CD4-positive, alpha-beta T cell treated with Interleukin-6 at 100 ng/mL for 8 hours (primary cell): ENCODE measurements around the gene NRTN.
"Not testable (repeated sequence)": the region's sequence is repeated elsewhere in the genome, so short reads cannot be mapped to it uniquely, and the experiment has no call there.

Source experiments
- DNase-seq: peaks from one replicate; pipeline ENCODE4 v3.0.0-alpha.2; 2020; ENCODE audit warnings: mixed read lengths, low spot score

The NRTN gene, protein sequence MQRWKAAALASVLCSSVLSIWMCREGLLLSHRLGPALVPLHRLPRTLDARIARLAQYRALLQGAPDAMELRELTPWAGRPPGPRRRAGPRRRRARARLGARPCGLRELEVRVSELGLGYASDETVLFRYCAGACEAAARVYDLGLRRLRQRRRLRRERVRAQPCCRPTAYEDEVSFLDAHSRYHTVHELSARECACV

DNA sequence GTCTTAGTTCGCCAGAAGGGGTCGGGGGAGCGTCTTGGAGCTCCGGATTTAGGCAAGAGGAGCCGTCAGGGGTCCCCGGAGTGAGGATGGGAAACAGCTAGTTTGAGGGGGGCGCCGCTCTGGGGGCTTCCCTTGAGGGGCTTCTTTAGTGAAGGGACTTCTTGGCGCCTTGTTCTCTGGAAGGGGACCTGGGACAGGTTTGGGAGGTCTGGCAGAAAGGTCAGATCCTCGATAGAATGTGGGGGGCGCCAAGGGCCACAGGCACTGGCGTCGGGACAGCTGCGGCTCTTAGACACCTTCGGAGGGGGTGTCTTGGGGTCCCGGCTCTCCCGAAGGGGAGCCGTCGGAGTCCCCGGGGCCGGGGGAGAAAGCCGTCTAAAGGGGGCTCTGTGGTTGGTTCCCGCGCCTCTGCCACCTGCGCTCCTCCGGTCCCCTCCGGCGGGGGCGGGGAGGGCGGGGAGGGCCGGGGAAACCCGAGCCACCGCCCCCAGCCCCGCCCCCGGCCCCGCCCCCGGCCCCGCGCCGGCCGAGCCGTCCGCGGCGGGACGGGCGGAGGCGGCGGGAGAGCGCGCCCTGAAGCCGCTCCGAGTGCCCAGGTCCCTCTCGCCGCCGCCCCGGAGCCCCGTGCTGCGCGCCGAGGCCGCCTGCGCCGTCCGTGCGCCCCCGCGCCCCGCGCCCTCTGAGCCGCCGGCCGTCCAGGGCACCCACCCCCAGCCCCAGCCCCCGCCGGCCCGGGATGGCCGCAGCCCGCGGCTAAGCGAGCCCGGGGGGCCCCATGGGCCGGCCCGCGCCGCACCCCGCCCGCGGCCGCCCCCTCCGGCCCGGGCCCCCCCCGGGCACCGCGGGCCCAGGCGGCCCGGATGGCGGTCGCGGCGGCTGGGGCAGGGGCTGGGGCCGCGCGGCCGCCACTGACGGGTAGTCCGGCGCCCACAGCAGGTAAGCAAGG is at the start of gene NRTN:
NRTN (plus strand) TSS at position 552 of the 946 bp plus-strand sequence. CDS start 19,099 bp downstream, outside the sequence.
- DNase-seq = peak; percentile 51

DNA sequence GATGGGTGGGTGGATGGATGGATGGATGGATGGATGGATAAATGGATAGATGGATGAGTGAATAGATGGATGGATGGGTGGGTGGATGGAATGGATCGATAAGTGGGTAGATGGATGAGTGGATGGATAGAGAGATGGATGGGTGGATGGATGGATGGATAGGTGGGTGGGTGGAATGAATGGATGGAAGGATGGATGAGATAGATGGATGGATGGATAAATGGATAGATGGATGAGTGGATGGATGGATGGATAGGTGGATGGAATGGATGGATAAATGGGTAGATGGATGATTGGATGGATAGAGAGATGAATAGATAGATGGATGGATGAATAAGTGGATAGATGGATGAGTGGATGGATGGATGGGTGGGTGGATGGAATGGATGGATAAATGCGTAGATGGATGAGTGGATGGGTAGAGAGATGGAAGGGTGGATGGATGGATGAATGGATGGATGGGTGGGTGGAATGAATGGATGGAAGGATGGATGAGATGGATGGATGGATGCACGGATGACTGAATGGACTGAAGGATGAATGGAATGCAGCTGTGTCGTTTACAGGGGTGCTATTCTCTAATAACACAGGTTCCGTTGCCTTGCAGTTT is 42.2 kb upstream of the NRTN start:
- no peak for DNase-seq

DNA sequence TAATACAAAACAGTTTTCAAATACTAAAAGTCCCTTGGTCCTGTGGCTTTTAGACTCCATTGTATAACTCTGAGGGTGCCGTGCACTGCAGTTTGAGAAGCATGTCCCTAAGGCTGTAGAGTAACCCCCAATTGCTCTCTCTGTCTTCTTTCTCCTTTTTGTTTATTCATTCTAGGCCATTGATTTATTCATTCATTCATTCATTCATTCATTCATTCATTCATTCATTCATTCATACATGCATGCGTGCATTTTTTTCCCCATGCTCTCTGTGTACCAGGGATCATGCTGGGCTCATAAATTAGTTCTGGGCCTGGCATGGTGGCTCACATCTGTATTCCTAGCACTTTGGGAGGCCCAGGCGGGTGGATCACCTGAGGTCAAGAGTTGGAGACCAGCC is 39.6 kb upstream of the NRTN start:
- DNase-seq = no peak

DNA sequence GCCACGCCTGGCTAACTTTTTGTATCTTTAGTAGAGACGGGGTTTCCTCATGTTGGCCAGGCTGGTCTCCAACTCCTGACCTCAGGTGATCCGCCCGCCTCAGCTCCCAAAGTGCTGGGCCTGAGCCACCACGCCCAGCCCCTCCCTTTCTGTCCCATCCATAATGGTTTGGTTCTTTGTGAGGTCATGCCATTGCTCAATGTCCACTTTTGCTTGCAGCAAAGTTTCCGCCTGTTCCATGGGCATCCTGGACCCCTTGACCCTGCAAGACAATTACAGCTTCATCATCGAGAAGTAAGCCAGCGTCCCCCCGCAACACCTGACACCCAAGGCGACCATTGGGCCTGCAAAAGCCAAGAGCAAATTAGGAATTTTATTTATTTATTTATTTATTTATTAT is 36.9 kb upstream of the NRTN start:
- DNase-seq = no peak

DNA sequence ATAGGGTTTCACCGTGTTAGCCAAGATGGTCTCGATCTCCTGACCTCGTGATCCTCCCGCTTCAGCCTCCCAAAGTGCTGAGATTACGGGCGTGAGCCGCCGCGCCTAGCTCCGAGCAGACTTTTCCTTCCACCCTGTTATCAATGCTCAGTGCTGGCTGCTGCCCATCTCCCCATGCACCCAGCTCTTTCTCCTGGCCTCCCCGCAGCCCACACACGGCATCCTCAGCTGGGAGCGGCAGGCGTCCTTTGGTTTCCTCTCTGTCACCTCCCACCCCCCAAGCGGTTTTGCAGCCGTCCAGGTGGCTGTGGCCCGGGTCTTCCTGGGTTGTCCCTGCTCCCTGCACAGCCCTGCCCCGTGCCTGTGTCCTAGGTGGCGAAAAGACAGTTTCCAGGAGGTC is 32.5 kb upstream of the NRTN start:
- no peak for DNase-seq

DNA sequence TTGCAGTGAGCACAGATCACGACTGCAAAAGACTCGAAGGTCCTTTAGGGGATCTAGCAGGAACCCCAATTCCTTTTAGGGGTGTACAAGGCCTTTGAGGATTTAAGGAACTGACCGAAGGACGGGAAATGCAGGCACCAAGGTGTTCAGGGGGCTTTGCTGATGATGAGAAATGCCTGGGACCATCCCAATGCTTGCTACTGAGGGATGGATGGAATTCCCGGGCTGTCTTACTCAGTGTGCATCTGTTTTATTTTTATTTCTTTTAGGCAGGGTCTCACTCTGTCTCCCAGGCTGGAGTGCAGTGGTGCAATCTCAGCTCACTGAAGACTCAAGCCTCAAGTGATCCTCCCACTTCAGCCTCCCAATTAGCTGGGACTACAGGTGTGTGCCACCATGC is 31.6 kb upstream of the NRTN start:
- DNase-seq = no peak

DNA sequence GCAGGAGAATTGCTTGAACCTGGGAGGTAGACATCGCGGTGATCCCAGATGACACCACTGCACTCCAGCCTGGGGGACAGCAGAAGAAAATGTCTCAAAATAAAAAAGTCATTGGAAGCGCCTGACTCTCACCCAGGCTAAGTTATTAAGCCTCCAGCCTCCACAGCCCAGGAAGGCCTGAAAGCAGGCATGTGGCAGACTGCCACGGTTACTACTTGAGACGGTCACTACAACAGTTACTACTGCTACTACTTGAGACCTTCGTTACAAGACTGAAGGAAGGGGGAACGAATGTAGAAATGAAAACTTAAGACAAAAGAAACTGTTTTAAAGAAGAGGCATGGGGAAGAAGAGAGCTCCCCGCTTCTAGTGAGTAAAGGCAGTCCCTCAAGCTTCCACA is 29.9 kb upstream of the NRTN start:
- DNase-seq = no peak

DNA sequence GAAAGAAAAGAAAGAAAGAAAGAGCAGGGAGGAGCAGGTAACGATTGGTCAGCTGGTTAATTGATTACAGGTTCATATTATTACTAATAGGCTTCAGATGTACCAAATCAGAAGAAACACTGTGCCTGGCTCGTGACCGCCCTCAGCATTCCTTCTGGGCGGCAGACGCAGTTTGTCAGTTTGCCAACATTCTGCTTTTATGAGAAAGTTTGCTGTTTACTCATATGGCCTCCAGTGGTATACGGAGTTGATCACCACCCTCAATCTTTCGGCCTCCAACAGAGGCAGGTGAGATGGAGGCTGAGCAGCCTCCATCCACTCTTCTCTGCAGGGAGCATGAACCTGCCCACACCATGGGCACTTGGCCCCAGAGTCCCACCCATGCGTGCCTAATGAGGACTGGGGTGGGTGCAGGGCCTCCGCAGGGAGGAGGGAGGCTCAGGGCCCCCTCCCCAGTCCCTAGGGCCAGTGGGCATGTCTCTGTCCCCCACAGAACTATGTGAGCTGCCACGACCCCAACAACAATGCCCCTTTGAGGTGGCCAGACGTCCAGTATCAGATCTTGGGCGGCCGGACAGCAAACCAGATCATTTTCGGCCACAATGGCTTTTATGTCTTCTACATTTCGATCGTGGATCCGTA is 29.1 kb upstream of the NRTN start:
- DNase-seq = no peak

DNA sequence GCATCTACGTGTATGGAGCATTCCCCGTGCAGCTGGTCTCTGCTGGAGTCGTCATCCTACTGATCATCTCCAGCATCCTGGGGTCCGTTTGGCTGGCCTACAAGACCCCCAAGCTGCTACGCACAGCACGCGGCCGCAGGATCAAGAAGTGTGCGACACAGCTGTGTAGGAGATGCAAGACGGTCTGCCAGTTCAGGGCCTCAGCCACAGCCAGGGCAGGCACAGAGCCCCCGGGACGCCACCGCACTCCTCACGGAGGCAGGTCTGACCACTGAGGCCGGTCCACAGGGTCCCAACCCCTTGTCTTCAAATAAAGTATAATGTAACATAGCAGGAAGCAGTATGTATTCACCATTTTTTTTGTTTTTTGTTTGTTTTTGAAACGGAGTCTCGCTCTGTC is 26.5 kb upstream of the NRTN start:
- DNase-seq = no peak

DNA sequence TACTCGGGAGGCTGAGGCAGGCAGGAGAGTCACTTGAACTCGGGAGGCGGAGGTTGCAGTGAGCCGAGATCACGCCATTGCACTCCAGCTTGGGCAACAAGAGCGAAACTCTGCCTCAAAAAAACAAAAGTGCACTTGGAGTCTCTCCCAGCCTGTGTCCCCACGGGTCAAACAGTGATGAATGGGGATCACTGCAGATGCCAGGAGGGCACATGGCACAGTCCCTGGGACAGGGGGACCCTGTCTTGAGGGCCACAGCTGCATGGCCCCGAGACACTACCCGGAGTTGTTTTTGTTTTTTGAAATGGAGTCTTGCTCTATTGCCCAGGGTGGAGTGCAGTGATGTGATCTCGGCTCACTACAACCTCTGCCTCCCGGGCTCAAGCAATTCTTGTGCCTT is 24.0 kb upstream of the NRTN start:
- not testable (repeated sequence) for DNase-seq

DNA sequence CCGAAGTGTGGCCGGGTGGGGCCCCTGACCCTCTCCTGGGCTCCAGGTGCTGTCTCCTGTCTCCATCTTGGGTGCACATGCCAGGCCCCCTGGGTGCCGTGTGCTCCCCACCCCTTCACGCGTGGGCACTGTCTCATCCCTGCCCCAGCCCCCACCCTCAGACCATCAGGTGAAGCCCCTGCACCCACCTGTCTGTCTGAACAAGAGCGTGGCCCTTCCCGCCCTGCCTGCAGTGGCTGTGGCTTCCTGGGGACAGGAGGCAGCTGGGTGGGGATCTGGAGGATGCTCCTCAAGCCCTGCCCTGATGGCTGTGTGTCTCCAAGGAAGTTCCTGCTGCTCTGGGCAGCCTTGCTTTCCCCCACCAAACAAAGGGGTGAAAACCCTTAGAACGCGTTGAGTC is 22.5 kb upstream of the NRTN start:
- no peak for DNase-seq

DNA sequence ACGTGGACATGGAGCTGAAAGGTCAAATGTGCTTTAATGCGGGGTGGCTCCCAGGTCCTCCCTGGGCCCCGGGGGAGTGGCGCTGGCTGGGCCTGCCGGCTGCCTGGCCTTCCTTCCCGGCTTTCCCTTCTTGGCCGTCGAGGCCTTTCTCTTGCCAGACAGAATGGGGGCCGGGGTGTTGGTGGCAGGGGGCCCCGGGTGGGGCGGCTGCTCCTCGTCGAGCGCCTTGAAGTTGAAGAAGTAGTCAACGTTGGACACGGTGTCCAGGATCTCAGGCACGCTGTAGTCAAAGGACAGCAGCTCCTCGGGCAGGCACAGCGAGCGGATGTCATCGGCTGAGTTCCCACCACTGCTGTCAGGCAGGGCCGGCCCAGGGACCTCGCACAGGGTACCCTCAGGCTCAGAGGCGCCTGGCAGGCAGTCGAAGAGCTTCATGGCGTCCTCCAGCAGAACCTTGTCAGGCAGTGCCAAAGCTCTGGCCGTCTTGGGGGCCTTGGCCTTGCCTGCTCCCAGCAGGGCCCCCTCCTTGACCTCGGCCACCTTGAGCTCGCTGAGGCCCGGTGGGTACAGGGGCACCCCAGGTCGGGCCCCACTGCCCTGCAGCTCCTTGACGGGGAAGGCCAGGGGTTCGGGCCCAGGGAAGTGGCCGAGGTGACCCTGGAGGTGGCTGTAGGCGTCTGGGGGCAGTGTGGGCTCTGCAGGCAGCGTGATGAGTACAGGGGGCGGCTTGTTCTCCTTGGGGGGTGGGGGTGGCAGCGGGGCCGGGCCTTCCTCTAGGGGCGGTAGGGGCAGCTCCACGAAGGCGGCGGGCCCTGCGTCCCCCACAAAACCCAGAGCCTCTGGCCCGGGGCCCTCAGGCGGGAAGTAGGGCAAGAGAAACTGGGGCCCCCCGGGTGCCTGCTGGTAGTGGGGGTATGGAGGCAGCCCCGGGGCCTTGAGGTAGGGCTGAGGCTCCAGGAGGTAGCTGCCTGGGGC is 21.6 kb upstream of the NRTN start:
- DNase-seq = no peak

DNA sequence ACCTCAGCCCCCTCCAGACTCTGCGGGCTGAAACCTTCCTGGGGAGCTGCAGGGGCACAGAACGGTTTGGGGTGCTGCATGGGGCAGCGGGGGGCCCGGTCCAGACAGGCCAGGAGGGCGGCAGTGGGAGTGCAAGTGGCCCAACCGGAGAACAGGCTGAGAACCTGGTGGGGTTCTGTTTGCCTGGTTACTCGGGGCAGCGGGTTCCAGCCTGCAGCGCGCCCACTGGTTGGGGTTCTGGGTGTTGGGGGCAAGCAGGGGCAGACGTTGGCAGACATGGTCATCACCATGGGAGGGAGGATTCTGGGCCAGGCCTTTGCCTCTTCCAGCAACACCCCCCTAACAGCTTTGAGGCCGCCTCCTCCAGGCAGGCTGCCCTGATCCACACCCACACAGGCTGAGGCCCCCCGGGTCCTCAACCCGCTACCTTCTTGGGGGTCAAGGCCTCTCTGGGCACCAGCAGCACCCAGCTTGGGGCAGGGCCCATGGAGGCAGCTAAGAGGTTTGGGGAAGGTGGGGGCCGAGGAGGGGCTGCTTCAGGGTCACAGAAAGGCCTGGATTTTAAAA is 20.2 kb upstream of the NRTN start, which contains the start of gene PRR22:
PRR22 (minus strand) TSS at position 166 of the 567 bp plus-strand sequence; CDS start at position 80, 86 bp downstream.
- DNase-seq = no peak

DNA sequence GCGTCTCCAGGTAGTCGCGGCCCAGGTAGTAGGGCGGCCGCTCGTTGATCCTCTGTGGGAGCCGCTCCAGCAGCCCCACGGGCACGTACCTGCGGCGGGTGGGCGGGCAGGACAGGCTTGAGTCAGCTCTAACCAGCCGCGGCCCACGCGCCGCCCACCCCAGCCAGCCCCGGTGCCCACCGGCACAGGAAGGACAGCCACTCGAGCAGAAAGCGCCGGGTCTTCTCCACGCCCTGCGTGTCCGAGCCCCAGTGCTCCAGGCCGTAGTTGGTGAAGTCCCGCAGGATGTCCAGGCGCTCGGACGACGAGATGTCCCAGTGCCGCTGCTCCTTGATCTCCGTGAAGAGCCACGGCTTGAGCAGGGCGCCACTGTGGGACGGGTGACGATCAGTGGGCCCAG is 19.4 kb upstream of the NRTN start:
- no peak for DNase-seq

DNA sequence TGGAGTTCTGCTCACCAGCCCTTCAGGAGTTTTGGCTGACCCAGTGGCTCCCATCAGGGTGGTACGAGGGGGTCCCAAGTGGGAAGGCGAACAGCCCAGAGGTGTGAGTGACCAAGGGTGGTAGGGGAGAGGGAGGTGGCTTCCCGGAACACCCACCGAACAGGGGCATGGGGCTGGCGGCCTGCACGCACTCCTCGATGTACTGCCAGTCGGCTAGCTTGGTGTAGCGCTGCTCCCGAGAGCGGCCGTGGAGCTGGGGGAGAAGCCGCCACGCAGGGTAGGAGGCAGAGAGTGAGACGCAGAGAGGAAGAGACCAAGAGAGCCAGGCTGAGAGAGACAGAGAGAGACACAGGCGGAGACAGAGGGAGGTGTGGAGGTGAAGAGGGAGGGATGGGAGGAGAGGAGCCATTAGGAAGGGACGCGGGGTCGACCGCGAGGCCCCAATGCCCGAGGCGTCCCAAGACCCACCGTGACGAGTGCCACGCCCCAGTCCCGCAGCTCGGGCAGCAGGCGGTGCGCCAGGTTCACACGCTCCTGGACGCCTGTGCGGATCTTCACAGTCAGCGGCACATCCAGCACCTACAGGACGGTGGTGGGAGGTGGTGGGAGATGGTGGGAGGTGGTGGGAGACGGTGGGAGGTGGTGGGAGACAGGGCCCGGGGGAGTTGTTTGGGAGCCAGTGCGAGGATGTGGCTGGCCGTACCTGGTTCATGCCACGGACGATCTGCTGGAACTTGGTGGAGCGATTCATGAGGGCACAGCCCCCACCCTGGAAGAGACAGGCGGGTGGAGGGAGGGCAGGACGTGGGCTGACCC is 18.1 kb upstream of the NRTN start:
- DNase-seq = no peak

DNA sequence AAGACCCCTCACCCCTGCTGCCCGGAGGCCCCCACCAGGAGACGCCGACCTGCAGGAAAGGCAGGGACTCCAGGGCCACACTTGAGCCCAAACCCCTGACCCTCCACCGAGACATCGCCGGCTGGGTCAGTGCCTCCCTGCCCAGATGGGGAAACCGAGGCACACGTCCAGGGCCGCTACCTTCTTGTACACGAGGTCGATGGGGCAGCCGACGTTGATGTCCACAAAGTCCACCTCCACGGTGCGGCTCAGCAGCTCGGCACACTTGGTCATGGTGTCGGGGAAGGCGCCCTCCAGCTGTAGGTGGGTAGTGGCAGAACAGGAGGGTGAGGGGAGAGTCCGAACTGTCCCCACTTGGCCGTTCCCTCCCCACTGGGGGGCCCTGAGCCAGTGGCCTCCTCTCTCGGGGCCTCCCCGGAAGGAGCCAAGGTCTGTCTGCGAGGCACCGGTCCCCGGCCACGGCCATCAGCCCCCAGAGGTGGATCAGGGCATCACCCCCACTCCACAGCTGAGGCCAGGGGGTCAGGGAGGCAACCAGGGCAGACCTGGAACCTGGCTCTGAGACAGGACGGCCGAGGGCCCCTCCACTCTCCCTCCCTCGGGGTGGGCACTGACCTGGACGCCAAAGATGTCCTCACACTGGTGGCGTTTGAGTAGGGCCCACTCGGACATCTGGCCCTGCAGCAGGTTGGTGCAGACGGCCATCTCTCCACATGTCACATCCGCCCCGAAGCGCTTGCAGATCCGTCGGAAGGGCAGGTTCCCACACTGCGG is 17.3 kb upstream of the NRTN start:
- no peak for DNase-seq

DNA sequence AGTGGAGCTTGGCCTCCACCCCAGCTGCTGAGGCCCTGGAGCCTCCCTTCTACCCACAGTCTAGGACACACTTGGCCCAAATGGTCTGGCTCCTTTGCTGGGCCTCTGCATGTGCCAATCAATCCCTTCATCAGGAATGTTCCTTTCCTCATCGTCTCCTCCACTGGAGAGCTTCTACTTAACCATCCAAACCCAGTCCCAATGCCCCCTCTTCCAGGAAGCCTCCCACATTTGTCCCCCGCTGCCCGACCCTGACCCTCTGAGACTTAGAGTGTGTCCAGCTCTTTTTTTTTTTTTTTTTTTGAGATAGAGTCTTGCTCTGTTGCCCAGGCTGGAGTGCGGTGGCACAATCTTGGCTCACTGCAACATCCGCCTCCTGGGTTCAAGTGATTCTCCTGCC is 16.4 kb upstream of the NRTN start:
- DNase-seq = no peak

DNA sequence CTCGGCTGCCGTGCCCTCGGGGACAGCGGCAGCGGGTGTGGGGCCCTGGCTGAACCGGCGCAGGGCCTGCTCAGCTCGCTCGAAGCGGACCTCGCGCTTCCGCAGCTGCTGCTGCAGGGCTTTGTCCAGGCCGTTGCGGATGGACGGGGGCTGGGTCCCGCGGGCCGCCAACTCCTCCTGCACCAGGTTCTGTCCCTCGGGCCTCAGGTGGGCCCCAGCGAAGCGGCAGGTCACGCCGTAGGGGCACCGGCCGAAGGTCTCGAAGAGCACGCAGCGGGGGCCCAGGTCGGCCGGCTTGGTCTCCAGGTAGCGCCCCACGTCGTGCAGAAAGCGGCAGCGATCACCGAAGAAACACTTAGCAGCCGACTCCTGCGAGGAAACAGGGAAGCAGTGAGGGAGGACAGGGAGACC is 15.5 kb upstream of the NRTN start:
- no peak for DNase-seq

DNA sequence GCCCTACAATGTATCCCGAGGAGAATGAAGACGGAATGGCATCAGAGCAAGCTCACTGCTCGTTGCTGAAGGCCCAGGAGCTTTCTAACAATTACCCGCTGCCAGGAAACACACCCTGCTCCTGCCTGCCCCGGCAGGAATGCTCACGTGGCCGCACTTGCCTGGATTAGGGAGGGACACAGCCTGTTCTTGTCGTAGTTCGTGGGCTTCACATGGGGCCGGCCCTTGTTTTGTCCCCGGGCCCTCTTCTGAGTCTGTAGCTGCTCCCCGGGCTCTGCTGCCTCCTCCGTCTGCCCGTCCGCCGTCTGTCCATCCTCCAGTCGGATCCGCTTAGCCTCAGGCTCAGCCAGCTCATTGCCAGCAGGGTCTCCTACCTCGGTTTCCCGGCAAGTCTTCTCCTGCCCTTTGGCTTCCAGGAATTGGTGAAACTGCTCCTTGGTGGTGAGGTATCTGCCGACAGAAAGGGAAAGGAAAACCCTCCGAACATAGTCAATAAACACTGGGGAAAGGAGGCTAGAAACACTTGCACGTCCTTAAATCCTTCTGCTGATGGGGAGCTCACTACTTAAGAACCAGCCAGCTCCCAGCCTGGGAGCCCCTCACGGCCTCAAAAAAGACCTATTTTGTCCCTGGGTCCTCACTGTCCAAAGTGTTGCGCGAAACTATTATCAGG is 14.8 kb upstream of the NRTN start:
- no peak for DNase-seq
